Left ventricle myocardium inferior (tissue), 1 donor: ENCODE data around the gene PXDC1. TPM values are rescaled to one million over a fixed set of nuclear protein-coding genes. Genes with fewer than 3 reads are reported as not detected.
A peak's percentile ranks its signal among the peaks of the same experiment; 100 is the strongest.

Source experiments
- DNase-seq: peaks from one replicate; pipeline ENCODE4 v3.0.0-alpha.2; 2020
- H3K27ac ChIP-seq: fragments of 200-600 bp; replicated peaks from 2 replicates; pipeline ENCODE4 v1.8.0; 2021
- H3K27me3 ChIP-seq: fragments of 200-600 bp; 2 replicates; pipeline ENCODE4 v1.8.0; 2021; ENCODE audit warnings: low read depth
- H3K36me3 ChIP-seq: fragments of 200-600 bp; 2 replicates; pipeline ENCODE4 v1.8.0; 2021
- H3K4me1 ChIP-seq: fragments of 200-600 bp; 2 replicates; pipeline ENCODE4 v1.8.0; 2021
- H3K4me3 ChIP-seq: fragments of 200-600 bp; 2 replicates; pipeline ENCODE4 v1.8.0; 2021; ENCODE audit warnings: mild to moderate bottlenecking, moderate library complexity
- H3K9me3 ChIP-seq: fragments of 200-600 bp; replicated peaks from 2 replicates; pipeline ENCODE4 v1.8.0; 2021
- CTCF ChIP-seq: fragments of 200-600 bp; IDR thresholded peaks from 2 replicates; pipeline ENCODE4 v1.8.0; 2021; ENCODE audit warnings: antibody characterized with exemption, mild to moderate bottlenecking, borderline replicate concordance
- intact Hi-C: fragments of 100-400 bp; cut with micrococcal nuclease; formaldehyde crosslinking; loops from one replicate; pipeline ENCODE4 v1.11.0; 2022
- total RNA-seq: library from RNA; stranded (reverse); fragmentation: NEBNext Ultra II Directional; extraction: Animal tissue kit (Norgen Biotek cat#: 25700); gene quantifications from one replicate; pipeline ENCODE4 v1.2.1, GENCODE V29; 2021
- donor health status: DM: no; HTN: yes; CAD: no; lungs with severe emphysema.

Gene PXDC1
- total RNA-seq, 1 donor from 2014 or later, result 25.2 TPM

- H3K4me1 ChIP-seq, result peaks cover 98% of the 10 kb centered on the region
- peaks cover 12% of the 10 kb centered on the region for H3K36me3 ChIP-seq
- intact Hi-C loops, result loop anchor here (5.0 to 10.0 kb wide), 2 partner anchors 143 to 245 kb away; no protein-coding TSS in a partner anchor
- H3K27me3 ChIP-seq, result no peaks in the 10 kb centered on the region
- peak overlapping the region; percentile 42 for H3K4me3 ChIP-seq
- no peak for DNase-seq
- TF ChIP-seq CTCF, result no peak
- H3K27ac ChIP-seq, result peak overlapping the region; percentile 93
- H3K9me3 ChIP-seq, result no peaks in the 10 kb centered on the region
Observed at GRCh38 chr6:3742076-3742425, 9.5 kb downstream of the PXDC1 start.

- no peak for TF ChIP-seq CTCF
- peak overlapping the region; percentile 42 for H3K4me3 ChIP-seq
- H3K4me1 ChIP-seq, result peaks cover 98% of the 10 kb centered on the region
- intact Hi-C loops, result loop anchor here (5.0 to 10.0 kb wide), 2 partner anchors 143 to 246 kb away; no protein-coding TSS in a partner anchor
- H3K36me3 ChIP-seq, result peaks cover 18% of the 10 kb centered on the region
- peak overlapping the region; percentile 93 for H3K27ac ChIP-seq
- DNase-seq, result no peak
- H3K9me3 ChIP-seq, result no peaks in the 10 kb centered on the region
- H3K27me3 ChIP-seq, result no peaks in the 10 kb centered on the region
Observed at GRCh38 chr6:3741477-3741871, 10.0 kb downstream of the PXDC1 start.

- no peak for DNase-seq
- intact Hi-C loops, result loop anchor here (5.0 to 10.0 kb wide), 2 partner anchors 144 to 246 kb away; no protein-coding TSS in a partner anchor
- Histone ChIP-seq H3K9me3 (no peaks in the 10 kb centered on the region), H3K4me3 (peak overlapping the region; percentile 42), H3K4me1 (peaks cover 94% of the 10 kb centered on the region), H3K27me3 (no peaks in the 10 kb centered on the region), H3K36me3 (peaks cover 25% of the 10 kb centered on the region), H3K27ac (peak overlapping the region; percentile 93)
- no peak for TF ChIP-seq CTCF
Observed at GRCh38 chr6:3740551-3741476, 10.7 kb downstream of the PXDC1 start.

GRCh38 chr6:3739311-3739897 is 12.1 kb downstream of the PXDC1 start:
- intact Hi-C loops, result no loop called here
- no peaks in the 10 kb centered on the region for H3K27me3 ChIP-seq
- no peaks in the 10 kb centered on the region for H3K9me3 ChIP-seq
- DNase-seq, result no peak
- TF ChIP-seq CTCF, result no peak
- peaks cover 80% of the 10 kb centered on the region for H3K4me1 ChIP-seq
- no peak overlapping the region for H3K4me3 ChIP-seq
- H3K27ac ChIP-seq, result peak overlapping the region; percentile 44
- H3K36me3 ChIP-seq, result peaks cover 39% of the 10 kb centered on the region

GRCh38 chr6:3738381-3739131 is 13.0 kb downstream of the PXDC1 start:
- Histone ChIP-seq H3K9me3 (no peaks in the 10 kb centered on the region), H3K4me3 (no peak overlapping the region), H3K4me1 (peaks cover 73% of the 10 kb centered on the region), H3K27ac (no peak overlapping the region), H3K36me3 (peaks cover 42% of the 10 kb centered on the region), H3K27me3 (no peaks in the 10 kb centered on the region)
- TF ChIP-seq CTCF, result no peak
- DNase-seq, result no peak
- intact Hi-C loops, result no loop called here
